Esophagus muscularis mucosa (tissue), 4 donors: Measurements from ENCODE around the gene JMJD1C. TPM values are rescaled to one million over a fixed set of nuclear protein-coding genes. Genes with fewer than 3 reads are reported as not detected.

ENCODE experiments used
- DNase-seq: peaks from one replicate; pipeline ENCODE4 v3.0.0-alpha.2; 2017; ENCODE audit errors: extremely low spot score
- H3K27ac ChIP-seq, 4 donors: fragments of 200-600 bp; sonication (generic); replicated peaks in 1 of 4; 1 replicate in 3 of 4; 2 replicates in 1 of 4; pipeline ENCODE4 v1.5.1; 2016 to 2019; ENCODE audit warnings: mild to moderate bottlenecking in 1 of 4
- H3K27me3 ChIP-seq, 4 donors: fragments of 200-600 bp; sonication (generic); one replicate each; pipeline versions ENCODE4 v1.5.1 to v1.6.0; 2016 to 2019
- H3K36me3 ChIP-seq, 4 donors: fragments of 200-600 bp; sonication (generic); one replicate each; pipeline ENCODE4 v1.5.1; 2016 to 2019
- H3K4me1 ChIP-seq, 4 donors: fragments of 200-600 bp; sonication (generic); one replicate each; pipeline ENCODE4 v1.5.1; 2016 to 2019
- H3K4me3 ChIP-seq, 4 donors: fragments of 200-600 bp; sonication (generic); 1 replicate in 2 of 4; 2 replicates in 2 of 4; pipeline ENCODE4 v1.5.1; 2016 to 2019; ENCODE audit warnings: mild to moderate bottlenecking in 4 of 4, moderate library complexity in 1 of 4
- H3K9me3 ChIP-seq, 4 donors: fragments of 200-600 bp; sonication (generic); 1 replicate in 3 of 4; 2 replicates in 1 of 4; pipeline ENCODE4 v1.5.1; 2016 to 2019
- CTCF ChIP-seq, 3 experiments: fragments of 200-600 bp in 2 of 3; fragments of 450-650 bp in 1 of 3; sonication (generic) in 2 of 3; IDR thresholded peaks; one replicate each; pipeline ENCODE4 v1.5.1; 2017 to 2019; ENCODE audit warnings: antibody characterized with exemption in 3 of 3, mild to moderate bottlenecking in 2 of 3, moderate library complexity in 1 of 3
- EP300 ChIP-seq: sonication (generic); formaldehyde crosslinking; IDR thresholded peaks from one replicate; pipeline ENCODE4 v1.6.1; 2017; ENCODE audit warnings: antibody characterized with exemption
- POLR2A ChIP-seq: fragments of 450-650 bp; IDR thresholded peaks from one replicate; pipeline ENCODE4 v1.6.1; 2017; ENCODE audit warnings: antibody characterized with exemption, moderate library complexity, mild to moderate bottlenecking, low read depth
- POLR2AphosphoS5 ChIP-seq, 2 donors: sonication (generic); formaldehyde crosslinking; IDR thresholded peaks; one replicate each; pipeline ENCODE4 v1.6.1; 2017; ENCODE audit warnings: antibody characterized with exemption in 2 of 2
- whole genome bisulfite sequencing: methylation state at CpG from one replicate; pipeline ENCODE4 v1.1.5; 2018; 5-methylcytosine and 5-hydroxymethylcytosine counted together
- intact Hi-C: fragments of 100-400 bp; cut with DNase I; formaldehyde crosslinking; loops from one replicate; pipeline ENCODE4 v1.15.1; 2023
- total RNA-seq, 4 donors: library from RNA; depleted of rRNA; stranded (reverse); fragments of >200 nt; gene quantifications; one replicate each; pipeline versions ENCODE4 v1.1.0 to v1.2.1, GENCODE V29; 2016

Gene JMJD1C, protein sequence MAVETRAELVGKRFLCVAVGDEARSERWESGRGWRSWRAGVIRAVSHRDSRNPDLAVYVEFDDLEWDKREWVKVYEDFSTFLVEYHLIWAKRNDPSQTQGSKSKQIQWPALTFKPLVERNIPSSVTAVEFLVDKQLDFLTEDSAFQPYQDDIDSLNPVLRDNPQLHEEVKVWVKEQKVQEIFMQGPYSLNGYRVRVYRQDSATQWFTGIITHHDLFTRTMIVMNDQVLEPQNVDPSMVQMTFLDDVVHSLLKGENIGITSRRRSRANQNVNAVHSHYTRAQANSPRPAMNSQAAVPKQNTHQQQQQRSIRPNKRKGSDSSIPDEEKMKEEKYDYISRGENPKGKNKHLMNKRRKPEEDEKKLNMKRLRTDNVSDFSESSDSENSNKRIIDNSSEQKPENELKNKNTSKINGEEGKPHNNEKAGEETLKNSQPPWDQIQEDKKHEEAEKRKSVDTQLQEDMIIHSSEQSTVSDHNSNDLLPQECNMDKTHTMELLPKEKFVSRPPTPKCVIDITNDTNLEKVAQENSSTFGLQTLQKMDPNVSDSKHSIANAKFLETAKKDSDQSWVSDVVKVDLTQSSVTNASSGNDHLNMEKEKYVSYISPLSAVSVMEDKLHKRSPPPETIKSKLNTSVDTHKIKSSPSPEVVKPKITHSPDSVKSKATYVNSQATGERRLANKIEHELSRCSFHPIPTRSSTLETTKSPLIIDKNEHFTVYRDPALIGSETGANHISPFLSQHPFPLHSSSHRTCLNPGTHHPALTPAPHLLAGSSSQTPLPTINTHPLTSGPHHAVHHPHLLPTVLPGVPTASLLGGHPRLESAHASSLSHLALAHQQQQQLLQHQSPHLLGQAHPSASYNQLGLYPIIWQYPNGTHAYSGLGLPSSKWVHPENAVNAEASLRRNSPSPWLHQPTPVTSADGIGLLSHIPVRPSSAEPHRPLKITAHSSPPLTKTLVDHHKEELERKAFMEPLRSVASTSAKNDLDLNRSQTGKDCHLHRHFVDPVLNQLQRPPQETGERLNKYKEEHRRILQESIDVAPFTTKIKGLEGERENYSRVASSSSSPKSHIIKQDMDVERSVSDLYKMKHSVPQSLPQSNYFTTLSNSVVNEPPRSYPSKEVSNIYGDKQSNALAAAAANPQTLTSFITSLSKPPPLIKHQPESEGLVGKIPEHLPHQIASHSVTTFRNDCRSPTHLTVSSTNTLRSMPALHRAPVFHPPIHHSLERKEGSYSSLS (N-terminal part only)
- 10 to 100 TPM; 60.3 to 89.7 (median 79.8) TPM for total RNA-seq

- Histone ChIP-seq H3K27ac (peak within 1 kb of the TSS; percentile 88 to 94 (median 91)), H3K4me3 (peak within 1 kb of the TSS; percentile 74 to 86 (median 83)), H3K27me3 (no peaks in the 10 kb centered on the region), H3K9me3 (no peaks in the 10 kb centered on the region), H3K4me1 (peaks cover 13 to 30% (median 26%) of the 10 kb centered on the region in 4 donors), H3K36me3 (no peaks in the 10 kb centered on the region)
- no peak for DNase-seq
- TF ChIP-seq POLR2AphosphoS5 (IDR thresholded peaks at IDR 0.05): peak; percentile 71 to 80
- TF ChIP-seq POLR2A: peak; percentile 30
- TF ChIP-seq CTCF (IDR thresholded peaks at IDR 0.05): no peak
- no peak for TF ChIP-seq EP300
- WGBS: 1% methylated on average over 16 of the region's 99 CpGs
- intact Hi-C loops: loop anchor here (5.0 kb wide), 5 partner anchors 52 to 298 kb away; no protein-coding TSS in a partner anchor
Measured at GRCh38 chr10:63465293-63466143, at the start of gene JMJD1C. Gene JMJD1C, minus strand, starts transcription at chr10:63465977. Its CDS starts 315 bp downstream, at chr10:63465662.

DNA sequence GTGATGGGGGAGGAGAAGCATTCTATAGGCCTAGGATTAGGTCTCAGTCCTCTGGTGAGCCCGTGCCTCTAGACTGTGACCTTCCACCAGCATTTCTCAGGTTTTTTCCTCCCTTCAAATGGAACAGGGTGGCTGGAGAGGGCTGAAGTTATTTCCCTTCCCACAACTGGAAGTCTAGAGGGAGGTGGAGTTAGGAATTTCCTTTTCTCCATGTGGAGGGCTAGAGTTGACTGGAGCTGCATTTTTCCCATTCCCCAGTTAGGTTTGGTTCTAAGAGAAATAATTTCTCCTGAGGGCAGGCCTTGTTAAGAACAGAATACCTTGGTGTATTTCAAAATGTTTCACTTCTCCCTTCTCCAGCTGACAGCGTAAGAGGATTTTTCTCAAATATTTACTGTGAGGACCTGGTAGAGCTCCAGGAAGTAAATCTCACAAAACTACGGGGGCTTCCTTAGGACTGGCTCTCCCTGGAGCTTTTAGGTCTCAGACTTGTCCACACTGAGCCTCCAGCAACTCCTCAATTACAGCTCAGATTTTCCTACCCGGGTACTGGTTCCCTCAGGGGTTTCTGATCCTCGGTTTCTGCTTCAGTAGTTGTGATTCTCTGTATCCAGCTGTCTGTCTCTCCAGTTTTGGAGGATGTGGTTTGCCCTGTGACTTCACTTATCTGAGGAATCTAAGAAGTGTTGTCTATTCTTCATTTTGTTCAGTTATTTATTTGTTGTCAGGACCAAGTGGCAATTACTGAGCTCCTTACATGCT is 49.4 kb upstream of the JMJD1C start:
- no peak for DNase-seq
- 33% methylated on average over 5 of the region's 5 CpGs for WGBS
- Histone ChIP-seq H3K36me3 (no peaks in the 10 kb centered on the region), H3K4me3 (peak overlapping the region in 1 of 4 donors; percentile 4), H3K9me3 (no peaks in the 10 kb centered on the region), H3K27me3 (no peaks in the 10 kb centered on the region), H3K4me1 (peaks cover 17 to 53% (median 45%) of the 10 kb centered on the region in 4 donors), H3K27ac (peak overlapping the region; percentile 51 to 64 (median 56))
- intact Hi-C loops: loop anchor here (5.0 kb wide), 1 partner anchor 48 kb away; the partner anchor contains the start of gene JMJD1C
- TF ChIP-seq EP300 (no peak), POLR2A (no peak), CTCF (IDR thresholded peaks at IDR 0.05) (no peak), POLR2AphosphoS5 (IDR thresholded peaks at IDR 0.05) (no peak)

DNA sequence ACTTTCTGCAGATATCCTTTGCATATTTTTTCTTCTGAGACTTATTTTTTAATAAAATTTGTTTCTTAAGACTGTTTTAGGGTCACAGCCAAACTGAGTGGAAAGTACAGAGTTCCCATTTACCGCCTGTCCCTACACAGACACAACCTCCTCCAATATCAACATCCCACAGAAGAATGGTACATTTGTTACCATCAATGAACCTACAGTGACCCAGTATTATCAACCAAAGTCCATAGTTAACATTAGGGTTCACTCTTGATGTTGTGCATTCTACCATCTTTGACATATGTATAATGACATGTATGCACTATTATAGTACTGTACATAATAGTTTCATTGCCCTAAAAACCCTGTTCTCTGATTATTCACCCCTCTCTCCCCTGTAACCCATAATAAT is 40.8 kb upstream of the JMJD1C start:
- Histone ChIP-seq H3K36me3 (no peaks in the 10 kb centered on the region), H3K4me3 (no peak overlapping the region), H3K4me1 (peaks cover 6 to 37% (median 30%) of the 10 kb centered on the region in 4 donors), H3K27me3 (no peaks in the 10 kb centered on the region), H3K27ac (no peak overlapping the region), H3K9me3 (no peaks in the 10 kb centered on the region)
- no peak for TF ChIP-seq EP300
- no peak for TF ChIP-seq POLR2A
- TF ChIP-seq POLR2AphosphoS5 (IDR thresholded peaks at IDR 0.05): no peak
- no peak for TF ChIP-seq CTCF (IDR thresholded peaks at IDR 0.05)
- intact Hi-C loops: no loop called here
- no peak for DNase-seq
- WGBS: 76% methylated on average over 1 of the region's 1 CpG
